ENCODE data around the gene IP6K1. TPM values are rescaled to one million over a fixed set of nuclear protein-coding genes. Genes with fewer than 3 reads are reported as not detected.
"Not testable (repeated sequence)": the region's sequence is repeated elsewhere in the genome, so short reads cannot be mapped to it uniquely, and the experiment has no call there.

IP6K1 gene
- total RNA-seq, 1 experiment from 2014 or later: 22.3 TPM

- Histone ChIP-seq H3K27ac (ENCODE audit: low read length) (no peak overlapping the region), H3K79me2 (ENCODE audit: low read length) (no peaks in the 10 kb centered on the region), H3K9me3 (ENCODE audit: low read length) (no peaks in the 10 kb centered on the region), H3K4me3 (ENCODE audit: low read length) (no peak overlapping the region), H3K9me2 (replicated peaks; ENCODE audit: insufficient read depth, low read length) (no peaks in the 10 kb centered on the region), H3K4me2 (ENCODE audit: low read depth, low read length, poor library complexity, severe bottlenecking) (no peak overlapping the region), H3K9ac (ENCODE audit: low read length) (no peak overlapping the region), H4K20me1 (ENCODE audit: insufficient read depth, low read depth, low read length) (no peaks in the 10 kb centered on the region), H2AFZ (ENCODE audit: low read length) (no peak overlapping the region), H3K27me3 (ENCODE audit: low read length) (no peaks in the 10 kb centered on the region), H3K4me1 (ENCODE audit: low read length) (no peaks in the 10 kb centered on the region), H3K36me3 (ENCODE audit: insufficient read depth, low read length) (no peaks in the 10 kb centered on the region)
- DNase-seq: no peak
These were observed 82.4 kb downstream of the IP6K1 start for GRCh38 chr3:49703956-49704355.

DNA sequence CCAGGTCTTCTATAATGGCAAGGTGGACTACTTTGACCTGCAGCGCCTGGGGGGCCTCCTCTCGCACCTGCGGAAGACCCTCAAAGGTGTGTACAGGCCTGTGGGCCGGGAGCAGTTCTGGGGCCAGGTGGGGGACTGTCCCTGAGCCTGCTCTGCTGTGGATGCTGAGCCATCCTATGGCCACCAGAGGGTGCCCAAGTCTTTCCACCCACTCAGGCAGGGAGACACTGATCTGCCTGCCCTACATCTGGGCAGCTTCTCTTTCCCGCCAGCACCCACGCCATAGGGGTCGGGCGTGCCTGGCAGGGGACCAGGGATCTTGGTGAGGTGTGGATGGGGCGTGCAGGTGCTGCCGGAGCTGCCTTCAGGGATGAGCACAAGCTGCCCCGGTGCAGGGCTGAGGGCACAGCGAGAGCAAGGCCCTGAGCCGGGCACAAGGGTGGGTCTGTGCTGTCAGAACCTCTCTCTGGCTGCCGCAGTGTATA is 82.9 kb downstream of the IP6K1 start:
- no peaks in the 10 kb centered on the region for H4K20me1 ChIP-seq (ENCODE audit: insufficient read depth, low read depth, low read length)
- no peaks in the 10 kb centered on the region for H3K9me3 ChIP-seq (ENCODE audit: low read length)
- H3K4me1 ChIP-seq (ENCODE audit: low read length): no peaks in the 10 kb centered on the region
- no peak overlapping the region for H2AFZ ChIP-seq (ENCODE audit: low read length)
- H3K27ac ChIP-seq (ENCODE audit: low read length): no peak overlapping the region
- H3K4me2 ChIP-seq (ENCODE audit: low read depth, low read length, poor library complexity, severe bottlenecking): no peak overlapping the region
- H3K9ac ChIP-seq (ENCODE audit: low read length): no peak overlapping the region
- peak; percentile 87 for DNase-seq
- H3K9me2 ChIP-seq (replicated peaks; ENCODE audit: insufficient read depth, low read length): no peaks in the 10 kb centered on the region
- no peaks in the 10 kb centered on the region for H3K79me2 ChIP-seq (ENCODE audit: low read length)
- H3K36me3 ChIP-seq (ENCODE audit: insufficient read depth, low read length): no peaks in the 10 kb centered on the region
- H3K27me3 ChIP-seq (ENCODE audit: low read length): no peaks in the 10 kb centered on the region
- no peak overlapping the region for H3K4me3 ChIP-seq (ENCODE audit: low read length)

GRCh38 chr3:49702672-49703071 is 83.7 kb downstream of the IP6K1 start:
- Histone ChIP-seq H3K36me3 (ENCODE audit: insufficient read depth, low read length) (no peaks in the 10 kb centered on the region), H3K9me2 (replicated peaks; ENCODE audit: insufficient read depth, low read length) (no peaks in the 10 kb centered on the region)

DNA sequence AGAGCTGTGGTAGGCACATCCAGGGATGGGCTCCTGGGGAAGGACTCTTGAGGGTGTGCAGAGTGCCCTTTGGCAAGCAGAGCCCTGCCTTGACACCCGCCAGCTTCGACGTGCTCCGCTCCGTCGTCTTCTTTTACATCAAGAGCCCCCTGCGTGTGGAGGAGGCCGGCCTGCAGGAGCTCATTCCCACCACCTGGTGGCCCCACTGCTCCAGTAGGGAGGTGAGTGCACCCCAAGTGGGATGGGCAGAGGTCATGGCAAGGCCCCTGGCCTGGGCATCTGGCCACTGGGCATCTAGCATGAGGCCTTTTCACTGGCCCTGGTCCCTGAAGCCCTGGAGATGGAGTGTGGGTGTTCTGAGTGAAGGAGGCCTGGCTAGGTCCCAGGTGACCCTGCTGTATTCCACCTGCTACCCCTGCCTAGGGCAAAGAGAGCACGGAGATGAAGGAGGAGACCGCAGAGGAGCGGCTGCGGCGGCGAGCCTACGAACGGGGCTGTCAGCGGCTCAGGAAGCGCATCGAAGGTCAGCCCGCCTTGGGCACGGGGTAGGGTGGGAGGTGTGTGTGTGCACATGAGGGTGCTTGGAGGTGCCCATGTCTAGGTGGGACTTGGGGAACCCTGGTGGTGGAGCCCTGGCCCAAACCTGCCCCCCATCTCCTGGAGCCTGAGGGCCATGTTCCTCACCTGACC is 84.8 kb downstream of the IP6K1 start:
- Histone ChIP-seq H3K79me2 (ENCODE audit: low read length) (no peaks in the 10 kb centered on the region), H3K36me3 (ENCODE audit: insufficient read depth, low read length) (no peaks in the 10 kb centered on the region)
- peak; percentile 65 for DNase-seq

More at GRCh38 chr3:49702672-49703071, 83.7 kb downstream of the IP6K1 start:
- Histone ChIP-seq H3K27ac (ENCODE audit: low read length) (no peak overlapping the region), H4K20me1 (ENCODE audit: insufficient read depth, low read depth, low read length) (no peaks in the 10 kb centered on the region), H3K27me3 (ENCODE audit: low read length) (no peaks in the 10 kb centered on the region), H3K9ac (ENCODE audit: low read length) (no peak overlapping the region), H3K9me3 (ENCODE audit: low read length) (no peaks in the 10 kb centered on the region), H3K4me1 (ENCODE audit: low read length) (no peaks in the 10 kb centered on the region), H3K4me2 (ENCODE audit: low read depth, low read length, poor library complexity, severe bottlenecking) (no peak overlapping the region), H3K4me3 (ENCODE audit: low read length) (no peak overlapping the region), H3K79me2 (ENCODE audit: low read length) (no peaks in the 10 kb centered on the region), H2AFZ (ENCODE audit: low read length) (no peak overlapping the region)
- DNase-seq: no peak

GRCh38 chr3:49700453-49701128 is 85.8 kb downstream of the IP6K1 start:
- no peak for DNase-seq
- Histone ChIP-seq H4K20me1 (ENCODE audit: insufficient read depth, low read depth, low read length) (no peaks in the 10 kb centered on the region), H3K4me2 (ENCODE audit: low read depth, low read length, poor library complexity, severe bottlenecking) (no peak overlapping the region), H3K9me3 (ENCODE audit: low read length) (no peaks in the 10 kb centered on the region), H3K4me1 (ENCODE audit: low read length) (no peaks in the 10 kb centered on the region), H3K9me2 (replicated peaks; ENCODE audit: insufficient read depth, low read length) (no peaks in the 10 kb centered on the region), H3K27ac (ENCODE audit: low read length) (no peak overlapping the region), H2AFZ (ENCODE audit: low read length) (no peak overlapping the region), H3K9ac (ENCODE audit: low read length) (no peak overlapping the region), H3K27me3 (ENCODE audit: low read length) (no peaks in the 10 kb centered on the region), H3K36me3 (ENCODE audit: insufficient read depth, low read length) (no peaks in the 10 kb centered on the region), H3K79me2 (ENCODE audit: low read length) (no peaks in the 10 kb centered on the region), H3K4me3 (ENCODE audit: low read length) (no peak overlapping the region)

More for the DNA sequence above, 84.8 kb downstream of the IP6K1 start:
- H4K20me1 ChIP-seq (ENCODE audit: insufficient read depth, low read depth, low read length): no peaks in the 10 kb centered on the region
- no peaks in the 10 kb centered on the region for H3K27me3 ChIP-seq (ENCODE audit: low read length)
- H3K4me2 ChIP-seq (ENCODE audit: low read depth, low read length, poor library complexity, severe bottlenecking): no peak overlapping the region
- H3K27ac ChIP-seq (ENCODE audit: low read length): no peak overlapping the region
- H3K9me2 ChIP-seq (replicated peaks; ENCODE audit: insufficient read depth, low read length): no peaks in the 10 kb centered on the region
- H2AFZ ChIP-seq (ENCODE audit: low read length): no peak overlapping the region
- H3K9me3 ChIP-seq (ENCODE audit: low read length): no peaks in the 10 kb centered on the region
- H3K4me3 ChIP-seq (ENCODE audit: low read length): no peak overlapping the region
- H3K9ac ChIP-seq (ENCODE audit: low read length): no peak overlapping the region
- no peaks in the 10 kb centered on the region for H3K4me1 ChIP-seq (ENCODE audit: low read length)

DNA sequence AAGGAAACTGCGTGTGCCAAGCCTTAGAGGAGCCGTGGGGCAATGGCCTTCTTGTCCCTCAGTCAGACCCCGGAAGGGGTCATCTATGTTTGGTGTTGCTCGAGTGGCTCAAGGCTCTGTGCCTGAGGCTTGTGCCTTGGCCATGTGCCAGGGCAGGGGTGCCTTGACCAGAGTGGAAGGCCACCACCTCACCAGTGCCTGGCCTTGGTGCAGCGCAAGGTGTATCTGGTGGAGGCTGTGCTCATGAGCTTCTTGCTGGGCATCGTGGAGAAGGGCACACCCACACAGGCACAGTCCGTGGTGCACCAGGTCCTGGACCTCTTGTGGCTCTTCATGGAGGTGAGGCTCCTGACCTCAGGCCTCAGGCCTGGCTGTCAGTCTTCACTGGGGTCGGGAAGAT is 86.3 kb downstream of the IP6K1 start:
- Histone ChIP-seq H3K79me2 (ENCODE audit: low read length) (no peaks in the 10 kb centered on the region), H3K4me2 (ENCODE audit: low read depth, low read length, poor library complexity, severe bottlenecking) (no peak overlapping the region), H3K9me3 (ENCODE audit: low read length) (no peaks in the 10 kb centered on the region), H4K20me1 (ENCODE audit: insufficient read depth, low read depth, low read length) (no peaks in the 10 kb centered on the region), H3K36me3 (ENCODE audit: insufficient read depth, low read length) (no peaks in the 10 kb centered on the region), H3K9me2 (replicated peaks; ENCODE audit: insufficient read depth, low read length) (no peaks in the 10 kb centered on the region), H3K27ac (ENCODE audit: low read length) (no peak overlapping the region), H3K27me3 (ENCODE audit: low read length) (no peaks in the 10 kb centered on the region), H2AFZ (ENCODE audit: low read length) (no peak overlapping the region), H3K4me1 (ENCODE audit: low read length) (no peaks in the 10 kb centered on the region), H3K4me3 (ENCODE audit: low read length) (no peak overlapping the region), H3K9ac (ENCODE audit: low read length) (no peak overlapping the region)
- no peak for DNase-seq

DNA sequence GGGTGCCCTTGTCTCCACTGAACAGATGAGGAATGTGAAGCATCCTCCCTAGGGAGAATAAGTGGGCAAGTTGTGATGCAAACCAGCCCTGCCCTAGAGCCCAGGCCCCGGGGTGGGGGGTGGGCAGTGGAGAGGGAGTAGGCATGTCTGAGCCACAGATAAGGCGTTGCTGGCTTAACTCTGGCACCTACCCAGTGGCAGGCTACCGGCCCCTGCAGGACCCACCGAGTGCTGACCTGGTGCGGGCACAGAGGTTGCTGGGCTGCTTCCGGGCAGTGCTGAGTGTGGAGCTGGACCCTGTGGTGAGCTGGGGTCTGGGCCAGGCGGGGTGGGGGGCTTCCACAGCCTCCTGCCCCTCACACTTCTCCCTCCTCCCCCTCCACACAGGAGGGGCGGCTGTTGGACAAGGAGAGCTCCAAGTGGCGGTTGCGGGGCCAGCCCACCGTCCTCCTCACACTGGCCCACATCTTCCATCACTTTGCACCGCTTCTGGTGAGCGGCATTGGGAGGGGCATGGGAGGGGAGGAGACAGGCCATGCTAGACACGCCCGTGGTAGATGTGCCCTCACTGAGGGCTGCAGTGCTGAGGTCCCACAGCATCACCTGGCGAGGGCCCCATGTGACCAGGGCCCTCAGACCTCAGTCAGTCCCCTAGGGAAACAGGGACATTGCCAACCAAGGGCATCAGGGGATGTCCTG is 86.9 kb downstream of the IP6K1 start:
- Histone ChIP-seq H3K9me2 (replicated peaks; ENCODE audit: insufficient read depth, low read length) (no peaks in the 10 kb centered on the region), H3K36me3 (ENCODE audit: insufficient read depth, low read length) (no peaks in the 10 kb centered on the region), H4K20me1 (ENCODE audit: insufficient read depth, low read depth, low read length) (no peaks in the 10 kb centered on the region), H3K27ac (ENCODE audit: low read length) (no peak overlapping the region), H2AFZ (ENCODE audit: low read length) (no peak overlapping the region), H3K79me2 (ENCODE audit: low read length) (peaks cover 2% of the 10 kb centered on the region), H3K4me1 (ENCODE audit: low read length) (no peaks in the 10 kb centered on the region), H3K4me2 (ENCODE audit: low read depth, low read length, poor library complexity, severe bottlenecking) (no peak overlapping the region), H3K9me3 (ENCODE audit: low read length) (no peaks in the 10 kb centered on the region), H3K4me3 (ENCODE audit: low read length) (no peak overlapping the region), H3K9ac (ENCODE audit: low read length) (no peak overlapping the region), H3K27me3 (ENCODE audit: low read length) (no peaks in the 10 kb centered on the region)
- DNase-seq: no peak

DNA sequence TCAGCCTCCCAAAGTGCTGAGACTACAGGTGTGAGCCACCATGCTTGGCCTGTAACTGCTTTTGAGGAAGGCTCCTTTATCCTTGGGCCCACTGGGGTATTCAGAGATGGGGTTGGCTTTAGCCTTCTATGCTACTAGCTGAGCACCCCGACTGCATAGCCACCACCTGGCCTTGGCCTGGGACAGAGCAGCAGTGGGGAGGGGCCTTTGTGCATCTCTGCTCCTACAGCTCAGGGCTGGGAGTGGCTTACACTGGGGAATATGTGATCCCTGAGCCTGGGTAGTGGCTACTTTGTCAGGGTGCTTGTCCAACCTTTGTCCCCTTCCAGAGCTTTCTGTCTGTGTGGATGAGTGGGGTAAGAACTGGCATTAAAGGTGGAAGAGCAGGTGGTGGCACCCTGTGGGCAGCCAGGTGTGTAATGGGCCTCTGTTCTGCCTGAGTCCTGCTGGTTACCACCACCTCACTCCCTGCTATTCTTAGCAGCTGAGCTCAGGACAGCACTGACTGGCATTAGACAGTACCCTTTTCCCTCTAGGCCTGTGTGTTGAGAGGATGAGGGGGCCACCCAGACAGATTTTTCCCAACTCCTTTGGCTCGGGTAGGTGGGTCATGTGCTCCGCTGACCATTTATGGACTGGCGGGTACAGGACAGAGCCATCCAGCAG is 90.9 kb downstream of the IP6K1 start:
- DNase-seq; H3K4me2 ChIP-seq (ENCODE audit: low read depth, low read length, poor library complexity, severe bottlenecking); H3K4me1 ChIP-seq (ENCODE audit: low read length): not testable (repeated sequence)

More for the DNA sequence above, 90.9 kb downstream of the IP6K1 start:
- H3K27me3 ChIP-seq (ENCODE audit: low read length); H2AFZ ChIP-seq (ENCODE audit: low read length); H3K27ac ChIP-seq (ENCODE audit: low read length); H3K4me3 ChIP-seq (ENCODE audit: low read length); H3K9me3 ChIP-seq (ENCODE audit: low read length); H3K9me2 ChIP-seq (replicated peaks; ENCODE audit: insufficient read depth, low read length); H3K9ac ChIP-seq (ENCODE audit: low read length); H3K36me3 ChIP-seq (ENCODE audit: insufficient read depth, low read length); H4K20me1 ChIP-seq (ENCODE audit: insufficient read depth, low read depth, low read length): not testable (repeated sequence)
- peaks cover 29% of the 10 kb centered on the region for H3K79me2 ChIP-seq (ENCODE audit: low read length)
